Choroid plexus epithelial cell (primary cell): ENCODE data around the gene POLR1H.
A peak's percentile ranks its signal among the peaks of the same experiment; 100 is the strongest.

Source experiments
- DNase-seq: peaks from one replicate; pipeline ENCODE4 v3.0.0-alpha.2; 2010; ENCODE audit warnings: low read depth
- H3K4me3 ChIP-seq: 2 replicates; pipeline ENCODE4 v1.5.1; 2011; ENCODE audit warnings: low read depth, mild to moderate bottlenecking, control low read depth, low read length, moderate library complexity
- CTCF ChIP-seq: conservative IDR thresholded peaks from 2 replicates; pipeline ENCODE4 v1.5.1; 2011; ENCODE audit warnings: low read depth, mild to moderate bottlenecking, control low read depth, inconsistent platforms, low read length, moderate library complexity

The POLR1H gene

GRCh38 chr6:30102970-30103871, 42.2 kb downstream of the POLR1H start:
- peak; percentile 93 for TF ChIP-seq CTCF
- peak; percentile 92 for DNase-seq

GRCh38 chr6:30103872-30104179, 42.8 kb downstream of the POLR1H start:
- no peak for TF ChIP-seq CTCF
- DNase-seq, result no peak
- peak overlapping the region; percentile 50 for H3K4me3 ChIP-seq

More at GRCh38 chr6:30102970-30103871, 42.2 kb downstream of the POLR1H start:
- peak overlapping the region; percentile 50 for H3K4me3 ChIP-seq

GRCh38 chr6:30104661-30105060, 43.6 kb downstream of the POLR1H start:
- TF ChIP-seq CTCF, result no peak
- DNase-seq, result no peak
- H3K4me3 ChIP-seq, result no peak overlapping the region

- no peak for TF ChIP-seq CTCF
- no peak overlapping the region for H3K4me3 ChIP-seq
- DNase-seq, result no peak
These were observed 50.3 kb downstream of the POLR1H start for GRCh38 chr6:30111266-30111856.

- H3K4me3 ChIP-seq, result no peak overlapping the region
- DNase-seq, result no peak
- TF ChIP-seq CTCF, result no peak
These were observed 51.4 kb downstream of the POLR1H start for GRCh38 chr6:30112402-30112994.

- H3K4me3 ChIP-seq, result no peak within 1 kb of the TSS
- TF ChIP-seq CTCF, result no peak
- no peak for DNase-seq
These were observed 52.1 kb downstream of the POLR1H start, which contains the start of gene TRIM31 for GRCh38 chr6:30113003-30113759. TSS of gene TRIM31 (minus strand) at chr6:30113090. CDS start at chr6:30112805, 285 bp downstream.
